BJ (cell line): Measurements from ENCODE around the gene LUZP1. TPM values are rescaled to one million over a fixed set of nuclear protein-coding genes. Genes with fewer than 3 reads are reported as not detected.
"Not testable (repeated sequence)": the region's sequence is repeated elsewhere in the genome, so short reads cannot be mapped to it uniquely, and the experiment has no call there.

Experiments
- CTCF ChIA-PET: fragments of 350-600 bp; formaldehyde crosslinking; extraction: SDS; loops from one replicate; lab custom pipeline; 2021; ENCODE audit warnings: antibody characterized with exemption, inconsistent platforms; lab: Yijun Ruan, JAX
- POLR2A ChIA-PET: fragments of 300-600 bp; sonication (Branson Sonifier 250); formaldehyde crosslinking; extraction: SDS; loops from one replicate; lab custom pipeline; 2021; ENCODE audit warnings: antibody characterized with exemption; lab: Charles Lee
- DNase-seq: peaks from one replicate; pipeline ENCODE4 v3.0.0-alpha.2; 2011; ENCODE audit warnings: low read depth
- H3K27me3 ChIP-seq: 2 replicates; pipeline ENCODE4 v1.6.0; 2011; ENCODE audit warnings: low read length; ENCODE audit not compliant: control insufficient read depth, insufficient read depth
- H3K36me3 ChIP-seq: 2 replicates; pipeline ENCODE4 v1.5.1; 2011; ENCODE audit warnings: low read length; ENCODE audit not compliant: control insufficient read depth, insufficient read depth
- H3K4me3 ChIP-seq: 2 replicates; pipeline ENCODE4 v1.5.1; 2011; ENCODE audit warnings: low read depth, mild to moderate bottlenecking, control low read depth, low read length
- CTCF ChIP-seq: IDR thresholded peaks from 2 replicates; pipeline ENCODE4 v1.5.1; 2011; ENCODE audit warnings: low read depth, mild to moderate bottlenecking, control low read depth, inconsistent platforms, low read length, moderate library complexity; ENCODE audit not compliant: insufficient read depth
- polyA plus RNA-seq: library from polyadenylated mRNA; depleted of rRNA; stranded (reverse); fragments of >200 nt; gene quantifications from 2 replicates; pipeline ENCODE4 v1.2.3, GENCODE V29; 2011

Gene LUZP1
- polyA plus RNA-seq, 1 experiment = 22.0 TPM

- ChIA-PET POLR2A (no interaction called here), CTCF (interaction anchor here (1.1 to 3.3 kb wide), 2 partner anchors 11 to 64 kb away, joined by 4 to 16 read pairs; no protein-coding TSS in a partner anchor)
- Histone ChIP-seq H3K27me3 (peaks cover 12% of the 10 kb centered on the region), H3K4me3 (no peak overlapping the region), H3K36me3 (no peaks in the 10 kb centered on the region)
- TF ChIP-seq CTCF = no peak
- DNase-seq = no peak
Measured at GRCh38 chr1:23209770-23210169, 41.1 kb upstream of the LUZP1 start.

DNA sequence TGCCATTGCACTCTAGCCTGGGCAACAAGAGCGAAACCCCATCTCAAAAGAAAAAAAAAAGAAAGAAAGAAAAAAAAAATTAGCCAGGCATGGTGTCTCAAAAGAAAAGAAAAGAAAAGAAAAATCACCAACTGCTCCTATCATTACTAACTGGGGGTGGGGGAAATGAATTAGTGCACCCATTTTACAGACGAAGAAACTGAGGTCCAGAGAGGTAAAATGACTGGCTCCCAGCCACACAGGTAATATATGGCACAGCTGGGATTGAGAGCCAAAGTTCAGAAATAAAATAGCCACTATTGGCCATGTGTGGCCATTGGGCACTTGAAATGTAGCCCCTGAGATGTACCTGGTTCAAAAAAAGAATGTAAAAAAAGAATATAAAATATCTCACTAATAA is 39.9 kb upstream of the LUZP1 start:
- ChIA-PET CTCF (interaction anchor here (0.6 to 3.3 kb wide), 2 partner anchors 13 to 22 kb away, joined by 3 to 16 read pairs; no protein-coding TSS in a partner anchor), POLR2A (no interaction called here)
- no peak for TF ChIP-seq CTCF

DNA sequence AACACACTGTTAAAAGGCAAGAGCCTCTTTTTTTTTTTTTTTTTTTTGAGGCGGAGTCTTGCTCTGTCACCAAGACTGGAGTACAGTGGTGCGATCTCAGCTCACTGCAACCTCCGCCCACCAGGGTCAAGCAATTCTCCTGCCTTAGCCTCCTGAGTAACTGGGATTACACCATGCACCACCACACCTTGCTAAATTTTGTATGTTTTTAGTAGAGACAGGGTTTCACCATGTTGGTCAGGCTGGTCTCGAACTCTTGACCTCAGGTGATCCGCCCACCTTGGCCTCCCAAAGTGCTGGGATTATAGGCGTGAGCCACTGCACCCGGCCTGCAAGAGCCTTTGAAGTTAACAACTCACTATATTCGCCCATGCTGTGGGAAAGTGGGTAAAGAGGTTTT is 39.1 kb upstream of the LUZP1 start:
- peaks cover 12% of the 10 kb centered on the region for H3K27me3 ChIP-seq
- H3K36me3 ChIP-seq, DNase-seq, CTCF ChIA-PET, H3K4me3 ChIP-seq, POLR2A ChIA-PET: not testable (repeated sequence)

More for the DNA sequence above, 39.9 kb upstream of the LUZP1 start:
- no peaks in the 10 kb centered on the region for H3K36me3 ChIP-seq
- no peak for DNase-seq
- H3K4me3 ChIP-seq = no peak overlapping the region
- peaks cover 12% of the 10 kb centered on the region for H3K27me3 ChIP-seq

GRCh38 chr1:23202263-23202749 is 33.6 kb upstream of the LUZP1 start:
- H3K36me3 ChIP-seq = no peaks in the 10 kb centered on the region
- H3K27me3 ChIP-seq = no peaks in the 10 kb centered on the region
- CTCF ChIA-PET = interaction anchor here (0.7 to 0.8 kb wide), 2 partner anchors 15 to 56 kb away, joined by 3 read pairs; partner anchors contain the start of gene HTR1D
- H3K4me3 ChIP-seq = no peak overlapping the region
- DNase-seq = no peak
- TF ChIP-seq CTCF = no peak
- POLR2A ChIA-PET = interaction anchor here (0.6 kb wide), 1 partner anchor 19 kb away, joined by 3 read pairs; no protein-coding TSS in a partner anchor

DNA sequence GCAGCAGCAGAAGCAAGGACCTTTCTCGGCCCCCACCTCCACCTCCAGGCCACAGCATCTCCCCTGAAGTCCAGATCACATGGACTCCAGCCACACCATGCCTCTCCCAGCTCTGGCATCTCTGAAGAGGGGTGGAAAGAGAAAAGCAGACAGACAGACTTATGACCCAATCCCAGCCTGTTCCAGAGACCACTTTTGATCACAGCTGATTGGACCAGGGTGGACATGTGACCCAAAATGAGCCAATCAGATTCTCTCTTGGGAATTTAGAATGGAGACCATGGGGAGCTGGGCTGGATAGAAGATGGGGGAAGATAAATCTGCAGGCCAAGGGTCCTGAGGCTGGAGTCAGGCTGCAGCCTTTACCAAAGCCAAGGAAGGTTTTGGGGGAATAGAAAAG is 32.2 kb upstream of the LUZP1 start:
- CTCF ChIA-PET = interaction anchor here (2.2 kb wide), 1 partner anchor 17 kb away, joined by 8 read pairs; no protein-coding TSS in a partner anchor
- POLR2A ChIA-PET = no interaction called here
- no peak for DNase-seq

More for the DNA sequence above, 32.2 kb upstream of the LUZP1 start:
- H3K4me3 ChIP-seq = no peak overlapping the region
- no peaks in the 10 kb centered on the region for H3K36me3 ChIP-seq
- TF ChIP-seq CTCF = no peak
- H3K27me3 ChIP-seq = no peaks in the 10 kb centered on the region
